DMS 273 treated with DMSO at 0.1 percent for 48 hours (cell line): ENCODE results near the gene SLC16A3.

ENCODE experiments used
- DNase-seq: peaks from one replicate; lab custom pipeline; 2025; lab: John Stamatoyannopoulos, UW

SLC16A3 gene

DNA sequence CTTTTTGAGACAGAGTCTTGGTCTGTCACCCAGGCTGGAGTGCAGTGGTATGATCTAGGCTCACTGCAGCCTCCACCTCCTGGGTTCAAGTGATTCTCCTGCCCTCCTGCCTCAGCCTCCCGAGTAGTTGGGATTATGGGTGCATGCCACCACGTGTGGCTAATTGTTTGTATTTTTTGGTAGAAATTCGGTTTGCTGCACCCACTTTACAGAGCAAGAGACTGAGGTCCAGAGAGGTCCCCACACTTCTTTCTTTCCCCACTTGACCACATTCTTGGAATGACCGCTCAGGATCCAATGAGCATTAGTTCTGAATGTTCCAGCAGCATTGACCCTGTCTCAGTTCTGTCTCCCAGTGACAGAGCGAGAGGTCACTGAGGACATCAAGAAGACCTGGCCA, 5.3 kb upstream of the SLC16A3 start:
- no peak for DNase-seq

- no peak for DNase-seq
Measured at GRCh38 chr17:82224666-82225065, 4.2 kb upstream of the SLC16A3 start.

DNA sequence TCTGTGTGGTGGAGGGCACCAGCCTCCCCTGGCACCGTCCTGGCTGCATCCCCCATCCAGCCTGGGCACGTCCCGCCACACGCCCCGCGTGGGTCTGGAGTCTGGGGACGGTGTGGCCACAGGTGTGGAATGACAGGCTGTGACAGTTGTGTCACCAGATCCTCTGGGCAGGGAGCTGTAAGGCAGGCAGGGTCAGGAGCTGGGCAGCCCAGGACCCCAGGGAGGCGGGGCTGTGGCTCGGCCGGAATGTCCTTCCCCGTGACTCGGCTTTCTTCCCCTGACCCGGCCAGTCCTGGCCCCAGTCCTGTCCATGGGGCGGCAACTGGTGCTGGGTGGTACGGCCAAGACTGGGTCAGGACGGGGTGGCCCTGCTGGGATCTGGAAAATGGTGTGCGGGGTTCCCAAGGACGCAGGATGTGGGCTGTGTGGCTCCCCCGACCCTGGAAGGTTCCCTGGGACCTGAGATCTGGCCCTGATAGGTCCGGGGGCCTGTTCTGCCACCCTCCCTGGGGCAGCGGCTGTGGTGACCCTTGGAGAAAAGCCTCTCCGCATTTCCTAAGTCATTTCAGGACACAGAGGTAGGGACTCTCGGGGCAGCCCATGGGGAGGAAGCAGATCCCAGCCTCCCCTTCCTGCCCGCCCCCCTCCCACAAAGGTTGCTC, 3.3 kb upstream of the SLC16A3 start:
- no peak for DNase-seq

GRCh38 chr17:82226146-82226808, 2.6 kb upstream of the SLC16A3 start:
- DNase-seq, result no peak

DNA sequence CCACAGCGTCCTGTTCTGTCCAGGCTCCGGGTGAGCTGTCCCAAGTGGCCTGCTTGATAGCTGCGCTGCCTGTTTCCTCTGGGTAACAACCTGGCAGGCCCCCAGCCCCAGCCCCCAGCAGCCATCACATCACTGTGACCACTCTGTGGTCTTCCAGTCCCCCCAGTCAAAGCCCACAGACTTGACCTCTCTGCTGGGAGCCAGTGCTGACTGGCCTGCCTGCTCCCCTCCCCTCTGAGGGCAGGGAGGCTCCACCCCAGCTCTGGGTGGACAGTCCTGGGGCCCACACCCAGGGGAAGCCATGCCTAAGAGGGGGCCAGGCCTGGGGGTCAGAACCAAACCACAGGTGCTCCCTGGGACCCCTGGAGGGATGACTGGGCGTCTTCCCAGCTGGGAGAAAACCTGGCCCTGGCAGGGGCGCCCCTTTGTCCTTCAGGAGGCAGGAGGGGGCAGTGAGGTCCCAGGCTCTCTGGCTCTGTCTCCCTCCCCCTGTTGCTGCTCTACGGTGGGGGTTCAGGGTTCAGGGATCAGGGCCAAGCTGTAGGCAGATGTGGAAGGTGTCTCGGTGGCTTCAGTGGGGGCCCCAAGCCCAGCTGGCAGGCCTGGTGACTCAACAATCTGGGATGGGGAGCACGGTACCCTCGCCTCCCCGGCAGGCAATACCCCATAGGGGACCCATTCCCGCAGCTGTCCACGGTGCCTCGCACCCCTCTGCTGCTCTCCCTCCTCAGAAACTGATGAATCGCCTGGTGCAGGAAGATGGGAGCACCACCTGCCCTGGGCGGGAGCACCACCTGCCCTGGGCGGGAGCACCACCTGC, 1.8 kb upstream of the SLC16A3 start:
- DNase-seq, result no peak

DNA sequence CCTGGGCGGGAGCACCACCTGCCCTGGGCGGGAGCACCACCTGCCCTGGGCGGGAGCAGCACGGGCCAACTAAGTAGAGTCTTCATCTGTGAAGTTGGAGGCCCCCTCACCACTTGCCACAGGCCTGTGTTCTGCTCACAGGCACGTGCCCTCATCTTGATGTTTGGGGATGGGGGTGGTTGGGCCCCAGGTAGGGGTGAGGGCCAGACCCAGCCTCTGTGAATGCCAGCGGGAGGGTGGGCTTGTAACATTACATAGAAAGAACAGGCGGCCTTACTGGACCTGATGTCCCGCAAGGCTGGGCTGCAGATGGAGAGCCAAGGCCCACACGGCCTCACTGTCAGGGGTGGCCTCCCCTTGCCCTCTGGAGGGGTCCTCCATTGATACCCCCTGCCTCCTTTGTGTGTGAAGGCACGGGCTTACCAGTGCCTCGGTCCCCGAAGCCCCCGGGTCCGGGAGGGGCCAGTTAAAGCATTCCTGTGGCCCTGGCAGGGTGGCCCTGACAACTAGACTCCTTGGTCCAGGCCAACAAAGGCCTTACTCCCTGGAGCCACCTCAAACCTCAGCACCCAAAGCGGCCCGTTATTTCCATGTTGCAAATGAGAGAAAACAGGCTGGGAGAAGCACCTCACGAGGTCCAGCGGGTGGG, 1.1 kb upstream of the SLC16A3 start:
- no peak for DNase-seq

DNA sequence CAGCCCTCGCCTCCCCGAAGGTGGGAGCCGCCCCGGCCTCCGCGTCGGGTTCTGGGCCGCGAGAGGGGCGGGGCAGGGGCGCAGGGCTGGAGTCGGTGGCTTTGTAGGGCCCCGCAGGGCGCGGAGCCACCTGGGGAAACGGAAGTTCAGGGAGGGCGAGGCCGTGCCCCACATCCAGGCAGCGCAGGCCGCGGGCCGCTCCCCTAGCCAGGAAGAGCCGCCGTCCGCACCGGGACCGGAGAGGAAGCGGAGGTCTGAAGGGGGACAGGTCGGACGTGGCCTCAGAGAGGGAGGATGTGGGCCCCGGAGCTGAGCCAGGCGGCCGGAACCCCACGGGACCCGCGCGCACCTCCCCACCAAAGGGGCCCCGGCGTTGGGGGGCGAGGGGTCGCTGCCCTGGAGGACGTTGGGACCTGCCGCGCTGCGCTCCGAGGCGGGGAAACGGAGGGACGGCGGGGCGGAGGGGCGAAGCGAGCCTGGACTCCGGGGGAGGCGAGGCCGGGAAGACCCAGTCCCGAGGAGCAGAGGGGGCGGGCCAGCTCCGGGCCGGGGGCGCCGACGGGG, 482 bp upstream of the SLC16A3 start:
- DNase-seq, result no peak

- DNase-seq, result no peak
Measured at GRCh38 chr17:82229698-82230608, 1.1 kb downstream of the SLC16A3 start.

- no peak for DNase-seq
Measured at GRCh38 chr17:82230609-82231311, 1.9 kb downstream of the SLC16A3 start.

- DNase-seq, result no peak
Measured at GRCh38 chr17:82231312-82231561, 2.4 kb downstream of the SLC16A3 start.

DNA sequence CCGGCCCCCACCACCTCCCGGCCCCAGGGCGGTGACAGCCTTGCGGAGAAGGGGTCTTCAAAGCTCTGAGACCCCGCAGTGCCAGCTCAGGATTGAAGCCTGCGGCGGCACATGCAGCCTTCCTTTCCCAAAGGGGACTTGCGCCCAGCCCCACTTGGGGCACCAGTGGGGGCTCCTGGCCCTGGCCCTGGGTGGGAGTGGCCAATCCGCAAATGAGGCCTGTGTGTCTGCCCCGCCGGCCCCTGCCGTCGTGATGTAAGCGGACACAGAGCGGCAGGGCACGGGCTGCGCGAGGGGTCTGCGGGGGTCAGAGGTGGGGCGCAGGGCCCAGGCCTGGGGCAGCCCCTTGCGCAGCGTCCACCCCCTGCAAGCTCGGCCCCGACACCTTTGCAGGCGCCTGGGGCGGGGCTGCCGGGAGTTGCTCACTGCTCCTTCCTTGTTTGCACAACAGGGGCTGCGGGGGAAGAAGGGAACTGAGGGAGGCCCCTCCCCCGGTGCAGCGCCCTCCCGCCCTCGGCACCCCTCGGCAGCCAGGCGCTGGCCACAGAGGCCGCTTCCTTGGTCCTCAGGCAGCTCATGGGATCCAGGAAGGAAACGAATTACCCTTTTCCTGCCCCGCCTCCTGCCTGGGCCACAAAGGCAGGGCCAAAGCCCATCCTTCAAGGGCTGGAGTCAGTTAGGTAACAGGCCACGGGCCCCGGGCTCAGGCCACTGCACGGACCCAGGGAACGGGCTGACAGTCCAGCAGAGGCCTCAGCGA, 2.9 kb downstream of the SLC16A3 start:
- DNase-seq, result no peak

DNA sequence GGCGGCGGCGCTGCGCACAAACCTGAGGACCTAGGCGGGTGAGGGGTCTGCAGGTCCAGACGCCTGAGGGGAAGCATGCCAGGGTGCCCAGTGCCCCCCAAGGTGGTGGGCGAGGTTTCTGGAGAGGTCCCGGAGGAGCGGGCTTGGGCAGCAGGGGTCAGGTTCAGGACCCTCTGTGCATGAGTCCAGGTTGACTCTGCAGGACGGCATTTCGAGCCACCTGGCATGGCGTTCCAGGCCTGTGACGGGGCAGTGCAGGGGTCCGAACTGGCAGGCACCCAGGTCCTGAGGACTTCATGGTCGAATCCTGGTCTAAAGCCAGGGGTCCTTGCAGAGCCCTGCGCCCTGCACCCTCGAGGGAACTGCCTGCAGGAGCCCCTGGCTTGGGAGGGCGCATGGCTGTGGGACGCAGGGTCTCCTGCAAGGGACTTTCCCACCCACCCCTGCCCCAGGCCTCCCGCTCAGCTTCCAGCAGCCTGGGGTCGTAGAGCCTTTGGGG, 3.5 kb downstream of the SLC16A3 start:
- DNase-seq, result no peak

- DNase-seq, result no peak
Measured at GRCh38 chr17:82232876-82233785, 4.3 kb downstream of the SLC16A3 start.

- DNase-seq, result no peak
Measured at GRCh38 chr17:82234211-82235055, 5.6 kb downstream of the SLC16A3 start.

- DNase-seq, result no peak
Measured at GRCh38 chr17:82235056-82235774, 6.4 kb downstream of the SLC16A3 start.

DNA sequence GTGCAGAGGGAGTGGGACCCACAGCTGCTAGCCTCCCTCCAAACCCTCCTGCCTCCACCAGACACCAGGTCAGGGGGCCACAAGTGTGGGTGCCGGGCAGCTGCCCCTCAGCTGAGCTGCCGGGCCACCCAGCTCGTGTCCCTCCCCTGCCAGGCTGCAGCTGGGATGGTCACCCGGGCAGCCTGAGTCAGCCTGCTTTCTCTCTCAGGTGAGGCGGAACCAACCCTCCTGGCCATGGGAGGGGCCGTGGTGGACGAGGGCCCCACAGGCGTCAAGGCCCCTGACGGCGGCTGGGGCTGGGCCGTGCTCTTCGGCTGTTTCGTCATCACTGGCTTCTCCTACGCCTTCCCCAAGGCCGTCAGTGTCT, 6.9 kb downstream of the SLC16A3 start:
- no peak for DNase-seq
